ENCODE results near the gene SH3PXD2A. TPM values are rescaled to one million over a fixed set of nuclear protein-coding genes. Genes with fewer than 3 reads are reported as not detected.

Gene SH3PXD2A
- total and polyA plus RNA-seq, 7 donors: 3.0 to 57.7 (median 10.6) TPM

GRCh38 chr10:103563231-103564115 lies 291.9 kb downstream of the SH3PXD2A start:
- Histone ChIP-seq H3K27ac (peak overlapping the region; percentile 46), H3K4me3 (no peak overlapping the region), H3K27me3 (ENCODE audit: insufficient read depth in 3 of 3, low read length in 2 of 3) (no peaks in the 10 kb centered on the region), H3K9me3 (no peaks in the 10 kb centered on the region), H3K4me1 (peaks cover 21% of the 10 kb centered on the region), H3K36me3 (ENCODE audit: insufficient read depth in 1 of 2, low read depth in 1 of 2) (no peaks in the 10 kb centered on the region)
- 76 to 84% (median 78%) methylated on average over 7 of the region's 7 CpGs for WGBS, 3 donors
- no peak for TF ChIP-seq CTCF (IDR thresholded peaks at IDR 0.05)
- peak; percentile 9 to 39 (median 28) for ATAC-seq
- intact Hi-C loops (cut with DNase I): no loop called here
- DNase-seq: peak in 1 of 2 donors; percentile 50

DNA sequence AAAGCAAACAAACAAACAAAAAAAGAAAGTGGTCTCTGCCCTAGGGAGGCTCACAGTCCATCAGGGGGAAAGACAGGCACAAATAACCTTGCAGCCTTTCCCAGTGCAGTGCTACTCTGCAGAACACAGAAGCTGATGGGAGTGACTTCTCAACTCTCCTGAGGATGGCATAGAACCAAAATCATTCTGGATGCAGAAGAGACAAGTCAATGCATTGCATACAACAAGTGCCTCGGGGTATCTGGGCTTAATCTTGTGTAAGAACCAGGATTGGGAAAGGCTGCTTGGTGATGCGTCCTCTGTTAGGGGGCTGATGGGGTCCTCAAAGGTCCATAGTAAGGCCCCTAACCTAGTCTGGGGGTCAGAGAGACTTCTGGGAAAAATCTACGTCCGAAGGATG lies 293.0 kb downstream of the SH3PXD2A start:
- TF ChIP-seq CTCF (IDR thresholded peaks at IDR 0.05): no peak
- WGBS, 3 donors: 63 to 84% (median 68%) methylated on average over 4 of the region's 4 CpGs
- no peak for DNase-seq
- Histone ChIP-seq H3K27me3 (ENCODE audit: insufficient read depth in 3 of 3, low read length in 2 of 3) (no peaks in the 10 kb centered on the region), H3K9me3 (no peaks in the 10 kb centered on the region), H3K27ac (no peak overlapping the region), H3K4me1 (peaks cover 28% of the 10 kb centered on the region), H3K4me3 (no peak overlapping the region), H3K36me3 (ENCODE audit: insufficient read depth in 1 of 2, low read depth in 1 of 2) (no peaks in the 10 kb centered on the region)
- ATAC-seq: no peak
- intact Hi-C loops (cut with DNase I): no loop called here

DNA sequence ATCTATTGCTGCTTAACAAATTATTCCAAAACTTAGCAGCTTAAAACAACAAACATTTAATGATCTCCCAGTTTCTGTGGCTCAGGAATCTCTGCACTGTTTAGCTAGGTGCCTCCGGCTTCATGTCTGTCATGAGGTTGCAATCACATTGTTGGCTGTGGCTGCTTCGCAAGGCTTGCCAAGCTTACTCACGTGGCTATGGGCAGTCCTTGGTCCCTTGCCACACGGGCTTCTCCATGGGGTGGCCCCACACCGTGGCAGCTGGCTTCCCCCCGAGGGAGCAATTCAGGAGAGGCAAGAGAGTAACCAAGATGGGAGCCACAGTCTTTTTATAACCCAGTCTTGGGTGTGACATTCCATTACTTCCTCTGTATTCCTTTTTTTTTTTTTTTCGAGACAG lies 294.5 kb downstream of the SH3PXD2A start:
- DNase-seq (peak in 1 of 2 donors; percentile 80), ATAC-seq (peak; percentile 27 to 61 (median 51))
- Histone ChIP-seq H3K9me3 (no peaks in the 10 kb centered on the region), H3K4me3 (no peak overlapping the region), H3K27ac (peak overlapping the region; percentile 2), H3K4me1 (peaks cover 36% of the 10 kb centered on the region), H3K27me3 (ENCODE audit: insufficient read depth in 3 of 3, low read length in 2 of 3) (no peaks in the 10 kb centered on the region), H3K36me3 (ENCODE audit: insufficient read depth in 1 of 2, low read depth in 1 of 2) (no peaks in the 10 kb centered on the region)
- WGBS, 3 donors: 24 to 42% (median 36%) methylated on average over 7 of the region's 7 CpGs
- intact Hi-C loops (cut with DNase I): no loop called here
- TF ChIP-seq CTCF (IDR thresholded peaks at IDR 0.05): no peak

DNA sequence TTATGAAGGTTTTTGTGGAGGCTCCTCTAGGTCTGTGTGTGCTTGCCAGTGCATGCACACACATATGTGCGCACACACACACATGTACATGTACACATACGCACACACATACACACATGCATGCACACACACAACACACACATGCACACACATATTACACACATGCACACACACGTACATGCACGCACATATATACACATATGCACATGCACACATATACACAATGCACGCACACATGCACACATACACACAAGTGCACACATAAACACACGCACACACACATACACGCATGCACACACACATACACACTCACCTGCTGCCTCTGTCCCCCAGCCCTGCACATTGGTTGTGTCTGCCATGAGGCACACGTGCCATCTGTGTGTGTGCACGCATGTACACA lies 295.6 kb downstream of the SH3PXD2A start:
- DNase-seq (no peak), ATAC-seq (no peak)
- 76 to 86% (median 78%) methylated on average over 9 of the region's 9 CpGs for WGBS, 3 donors
- Histone ChIP-seq H3K9me3 (no peaks in the 10 kb centered on the region), H3K36me3 (ENCODE audit: insufficient read depth in 1 of 2, low read depth in 1 of 2) (no peaks in the 10 kb centered on the region), H3K4me3 (no peak overlapping the region), H3K27ac (no peak overlapping the region), H3K27me3 (ENCODE audit: insufficient read depth in 3 of 3, low read length in 2 of 3) (no peaks in the 10 kb centered on the region), H3K4me1 (peaks cover 41% of the 10 kb centered on the region)
- TF ChIP-seq CTCF (IDR thresholded peaks at IDR 0.05): no peak
- intact Hi-C loops (cut with DNase I): no loop called here
